ENCODE data around the gene POLRMT. TPM values are rescaled to one million over a fixed set of nuclear protein-coding genes. Genes with fewer than 3 reads are reported as not detected.

The POLRMT gene
- total and polyA plus RNA-seq, 4 donors, result 16.0 to 41.4 (median 35.1) TPM

- H3K36me3 ChIP-seq (ENCODE audit: control insufficient read depth in 4 of 4, insufficient read depth in 3 of 4, low read depth in 1 of 4, low read length in 3 of 4), result no peaks in the 10 kb centered on the region
- DNase-seq (ENCODE audit: low spot score), result no peak
- H3K9me3 ChIP-seq (ENCODE audit: control insufficient read depth in 4 of 4, low read length in 3 of 4), result no peaks in the 10 kb centered on the region
- H3K27me3 ChIP-seq (ENCODE audit: control insufficient read depth in 4 of 4, insufficient read depth in 4 of 4, low read length in 3 of 4), result peaks cover 0 to 2% (median 0%) of the 10 kb centered on the region in 4 donors
- H3K4me1 ChIP-seq (ENCODE audit: control insufficient read depth in 4 of 4, insufficient read depth in 4 of 4, low read length in 3 of 4), result peaks cover 2 to 27% (median 10%) of the 10 kb centered on the region in 4 donors
- H3K9ac ChIP-seq (ENCODE audit: low read depth in 1 of 2, low read length in 2 of 2), result peak overlapping the region in 1 of 2 donors; percentile 27
- WGBS, result 96% methylated on average over 16 of the region's 16 CpGs
- H3K27ac ChIP-seq (ENCODE audit: low read depth in 1 of 2, low read length in 2 of 2), result peak overlapping the region; percentile 47 to 74
- TF ChIP-seq RAD21 (IDR thresholded peaks at IDR 0.05), result no peak
- TF ChIP-seq SP1 (IDR thresholded peaks at IDR 0.05), result no peak
- TF ChIP-seq ZBTB33 (IDR thresholded peaks at IDR 0.05), result no peak
- no peak for TF ChIP-seq FOXA1 (IDR thresholded peaks at IDR 0.05)
- no peak for TF ChIP-seq HNF4A (conservative IDR thresholded peaks at IDR 0.05)
- no peak for TF ChIP-seq MAX (IDR thresholded peaks at IDR 0.05)
- TF ChIP-seq EGR1 (IDR thresholded peaks at IDR 0.05; ENCODE audit: low read depth in 2 of 2), result no peak
- no peak for TF ChIP-seq ATF3 (IDR thresholded peaks at IDR 0.05)
- TF ChIP-seq GABPA (IDR thresholded peaks at IDR 0.05 in 1 of 2, conservative IDR thresholded peaks at IDR 0.05 in 1 of 2), result no peak
- TF ChIP-seq RXRA (IDR thresholded peaks at IDR 0.05), result no peak
- TF ChIP-seq TAF1 (conservative IDR thresholded peaks at IDR 0.05), result no peak
- TF ChIP-seq JUND (IDR thresholded peaks at IDR 0.05), result no peak
- TF ChIP-seq NR2F2 (IDR thresholded peaks at IDR 0.05), result no peak
- no peak for TF ChIP-seq REST (IDR thresholded peaks at IDR 0.05)
- no peak overlapping the region for H3K4me3 ChIP-seq (ENCODE audit: low read depth in 1 of 3, low read length in 3 of 3)
Observed at GRCh38 chr19:678791-679388, 45.6 kb upstream of the POLRMT start.

GRCh38 chr19:677601-678436 is 44.5 kb upstream of the POLRMT start:
- TF ChIP-seq EGR1 (IDR thresholded peaks at IDR 0.05; ENCODE audit: low read depth in 2 of 2) (no peak), YY1 (IDR thresholded peaks at IDR 0.05) (no peak), ATF3 (IDR thresholded peaks at IDR 0.05) (no peak), RXRA (IDR thresholded peaks at IDR 0.05) (no peak), SP1 (IDR thresholded peaks at IDR 0.05) (no peak), FOXA1 (IDR thresholded peaks at IDR 0.05) (no peak), RAD21 (IDR thresholded peaks at IDR 0.05) (no peak), ZBTB33 (IDR thresholded peaks at IDR 0.05) (no peak)
- Histone ChIP-seq H3K9ac (ENCODE audit: low read depth in 1 of 2, low read length in 2 of 2) (no peak overlapping the region), H3K4me1 (ENCODE audit: control insufficient read depth in 4 of 4, insufficient read depth in 4 of 4, low read length in 3 of 4) (peaks cover 2 to 28% (median 10%) of the 10 kb centered on the region in 4 donors), H3K36me3 (ENCODE audit: control insufficient read depth in 4 of 4, insufficient read depth in 3 of 4, low read depth in 1 of 4, low read length in 3 of 4) (no peaks in the 10 kb centered on the region), H3K27me3 (ENCODE audit: control insufficient read depth in 4 of 4, insufficient read depth in 4 of 4, low read length in 3 of 4) (peaks cover 0 to 2% (median 0%) of the 10 kb centered on the region in 4 donors), H3K27ac (ENCODE audit: low read depth in 1 of 2, low read length in 2 of 2) (peak overlapping the region; percentile 32 to 61), H3K4me3 (ENCODE audit: low read depth in 1 of 3, low read length in 3 of 3) (peak overlapping the region in 1 of 3 donors; percentile 45), H3K9me3 (ENCODE audit: control insufficient read depth in 4 of 4, low read length in 3 of 4) (no peaks in the 10 kb centered on the region)
- 59% methylated on average over 22 of the region's 22 CpGs for WGBS
- DNase-seq (ENCODE audit: low spot score), result no peak

All from liver (tissue), 9 donors.